OCI-LY1 (cell line): ENCODE measurements around the gene IGFBP2.

Source experiments
- H2AFZ ChIP-seq: fragments of 200-600 bp; sonication (generic), shearing (Covaris generic); 2 replicates; pipeline ENCODE4 v1.6.0; 2014; ENCODE audit warnings: antibody characterized with exemption, mild to moderate bottlenecking, low read length
- H3F3A ChIP-seq: fragments of 200-600 bp; sonication (generic), shearing (Covaris generic); 2 replicates; pipeline ENCODE4 v1.6.0; 2014; ENCODE audit warnings: mild to moderate bottlenecking, antibody characterized with exemption, low read length, moderate library complexity; ENCODE audit not compliant: insufficient read depth
- H3K27ac ChIP-seq: fragments of 200-600 bp; sonication (generic); 2 replicates; pipeline ENCODE4 v1.5.1; 2014; ENCODE audit warnings: low read length, mixed run types, mild to moderate bottlenecking, low read depth; ENCODE audit not compliant: poor library complexity, severe bottlenecking
- H3K27me3 ChIP-seq: fragments of 200-600 bp; sonication (generic); 2 replicates; pipeline ENCODE4 v1.6.0; 2014; ENCODE audit warnings: antibody characterized with exemption, mild to moderate bottlenecking, low read length, moderate library complexity; ENCODE audit not compliant: insufficient read depth
- H3K36me3 ChIP-seq: fragments of 200-600 bp; sonication (generic); 2 replicates; pipeline ENCODE4 v1.6.1; 2014; ENCODE audit warnings: mild to moderate bottlenecking, antibody characterized with exemption, low read length, moderate library complexity, mixed read lengths; ENCODE audit not compliant: insufficient read depth
- H3K4me1 ChIP-seq: fragments of 200-600 bp; sonication (generic); 2 replicates; pipeline ENCODE4 v1.5.1; 2014; ENCODE audit warnings: mild to moderate bottlenecking, low read length, moderate library complexity; ENCODE audit not compliant: insufficient read depth, severe bottlenecking
- H3K4me2 ChIP-seq: fragments of 200-600 bp; sonication (generic), shearing (Covaris generic); 2 replicates; pipeline ENCODE4 v1.6.1; 2014; ENCODE audit warnings: low read length
- H3K4me3 ChIP-seq: fragments of 200-600 bp; sonication (generic); 2 replicates; pipeline ENCODE4 v1.5.1; 2014; ENCODE audit warnings: low read length, low read depth, mild to moderate bottlenecking, mixed read lengths; ENCODE audit not compliant: poor library complexity, severe bottlenecking
- H3K79me2 ChIP-seq: fragments of 200-600 bp; shearing (Covaris generic); 2 replicates; pipeline ENCODE4 v1.6.1; 2016; ENCODE audit warnings: mixed run types, low read length, mixed read lengths; ENCODE audit not compliant: insufficient read depth
- H3K9ac ChIP-seq: fragments of 200-600 bp; sonication (generic), shearing (Covaris generic); 2 replicates; pipeline ENCODE4 v1.6.1; 2014; ENCODE audit warnings: mild to moderate bottlenecking, low read length, mixed read lengths
- H3K9me2 ChIP-seq: fragments of 200-600 bp; sonication (generic), shearing (Covaris generic); 2 replicates; pipeline ENCODE4 v1.6.1; 2014; ENCODE audit warnings: low read depth, mild to moderate bottlenecking, low read length, mixed read lengths
- H3K9me3 ChIP-seq: fragments of 200-600 bp; shearing (Covaris generic); 2 replicates; pipeline ENCODE4 v1.6.1; 2014; ENCODE audit warnings: low read length, mixed read lengths
- H4K20me1 ChIP-seq: fragments of 200-600 bp; sonication (generic), shearing (Covaris generic); 2 replicates; pipeline ENCODE4 v1.6.0; 2016; ENCODE audit warnings: mild to moderate bottlenecking, low read length; ENCODE audit not compliant: insufficient read depth
- CTCF ChIP-seq: fragments of 200-600 bp; sonication (generic), shearing (Covaris generic); IDR thresholded peaks from 2 replicates; pipeline ENCODE4 v1.5.1; 2017; ENCODE audit warnings: mild to moderate bottlenecking, antibody characterized with exemption, low read length, moderate library complexity, mixed read lengths
- EZH2 ChIP-seq: fragments of 200-600 bp; sonication (generic), shearing (Covaris generic); IDR thresholded peaks from 2 replicates; pipeline ENCODE4 v1.8.0; 2017; ENCODE audit warnings: borderline replicate concordance, mixed run types, mild to moderate bottlenecking, antibody characterized with exemption, low read length, moderate library complexity, mixed read lengths

The IGFBP2 gene

DNA sequence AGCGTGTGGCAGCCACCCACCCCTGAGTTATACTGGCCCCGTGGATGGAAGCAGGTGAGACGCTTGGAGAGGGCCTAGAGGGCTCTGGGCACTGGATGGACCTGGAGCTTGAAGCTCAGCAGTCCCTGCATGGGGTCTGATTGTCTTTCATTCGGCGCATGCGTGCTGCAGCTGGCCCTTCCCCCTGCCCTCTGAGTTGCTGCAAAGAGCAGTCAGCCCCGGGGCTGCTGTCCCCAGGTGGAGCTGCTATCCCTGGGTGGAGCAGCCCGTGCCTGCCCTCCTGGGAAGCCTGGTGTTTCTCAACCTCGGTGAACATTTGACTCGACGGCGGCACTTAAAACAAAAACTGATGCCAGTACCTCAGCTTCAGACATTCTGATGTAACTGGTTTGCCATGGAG is 32.5 kb downstream of the IGFBP2 start:
- Histone ChIP-seq H3K4me3 (no peak overlapping the region), H3K27me3 (0 out of 2 replicates have a peak, but pooled peaks cover 7% of the 10 kb centered on the region), H3K9me3 (no peaks in the 10 kb centered on the region), H4K20me1 (no peaks in the 10 kb centered on the region), H3K4me2 (no peak overlapping the region), H3F3A (no peaks in the 10 kb centered on the region), H3K79me2 (no peaks in the 10 kb centered on the region), H3K9ac (no peak overlapping the region), H3K4me1 (no peaks in the 10 kb centered on the region), H3K27ac (no peak overlapping the region), H3K9me2 (no peaks in the 10 kb centered on the region), H3K36me3 (no peaks in the 10 kb centered on the region), H2AFZ (no peak overlapping the region)
- no peak for TF ChIP-seq EZH2

- TF ChIP-seq CTCF, result peak; percentile 98
- no peak for TF ChIP-seq EZH2
- no peaks in the 10 kb centered on the region for H3F3A ChIP-seq
- H3K27ac ChIP-seq, result no peak overlapping the region
- no peaks in the 10 kb centered on the region for H3K36me3 ChIP-seq
- no peaks in the 10 kb centered on the region for H3K79me2 ChIP-seq
- no peaks in the 10 kb centered on the region for H3K9me2 ChIP-seq
- H4K20me1 ChIP-seq, result no peaks in the 10 kb centered on the region
- no peaks in the 10 kb centered on the region for H3K9me3 ChIP-seq
- no peaks in the 10 kb centered on the region for H3K4me1 ChIP-seq
- 0 out of 2 replicates have a peak, but pooled peaks cover 8% of the 10 kb centered on the region for H3K27me3 ChIP-seq
- H2AFZ ChIP-seq, result no peak overlapping the region
- no peak overlapping the region for H3K4me3 ChIP-seq
- no peak overlapping the region for H3K4me2 ChIP-seq
- no peak overlapping the region for H3K9ac ChIP-seq
Measured at GRCh38 chr2:216666461-216667233, 33.4 kb downstream of the IGFBP2 start.

GRCh38 chr2:216670266-216671080 is 37.3 kb downstream of the IGFBP2 start:
- Histone ChIP-seq H3F3A (no peaks in the 10 kb centered on the region), H3K79me2 (no peaks in the 10 kb centered on the region), H3K36me3 (no peaks in the 10 kb centered on the region), H2AFZ (no peak overlapping the region), H3K9me3 (no peaks in the 10 kb centered on the region), H3K4me2 (no peak overlapping the region), H3K9me2 (no peaks in the 10 kb centered on the region), H4K20me1 (no peaks in the 10 kb centered on the region), H3K9ac (no peak overlapping the region), H3K27me3 (0 out of 2 replicates have a peak, but pooled peaks cover 8% of the 10 kb centered on the region), H3K27ac (no peak overlapping the region), H3K4me1 (no peaks in the 10 kb centered on the region), H3K4me3 (no peak overlapping the region)
- TF ChIP-seq EZH2 (no peak), CTCF (no peak)
